Fibroblast of lung (primary cell): ENCODE data around the gene ST6GALNAC4. TPM values are rescaled to one million over a fixed set of nuclear protein-coding genes. Genes with fewer than 3 reads are reported as not detected.

Source experiments
- DNase-seq, 2 donors: peaks; one replicate each; pipeline versions ENCODE4 v3.0.0 to v3.0.0-alpha.2; 2010; ENCODE audit warnings: low read depth in 2 of 2
- H2AFZ ChIP-seq: 2 replicates; pipeline ENCODE4 v1.5.1; 2012; ENCODE audit warnings: low read length, control low read depth, inconsistent platforms
- H3K27ac ChIP-seq: 2 replicates; pipeline ENCODE4 v1.5.1; 2011; ENCODE audit warnings: low read length, control low read depth; ENCODE audit not compliant: insufficient read depth
- H3K27me3 ChIP-seq: 2 replicates; pipeline ENCODE4 v1.5.1; 2011; ENCODE audit warnings: mild to moderate bottlenecking, low read length; ENCODE audit not compliant: control insufficient read depth, insufficient read depth
- H3K36me3 ChIP-seq: 2 replicates; pipeline ENCODE4 v1.5.1; 2011; ENCODE audit warnings: low read length; ENCODE audit not compliant: control insufficient read depth, insufficient read depth
- H3K4me1 ChIP-seq: 2 replicates; pipeline ENCODE4 v1.5.1; 2011; ENCODE audit warnings: low read length; ENCODE audit not compliant: control insufficient read depth, insufficient read depth; ENCODE audit errors: extremely low read depth
- H3K4me2 ChIP-seq: 2 replicates; pipeline ENCODE4 v1.5.1; 2011; ENCODE audit warnings: low read length, control low read depth; ENCODE audit not compliant: insufficient read depth; ENCODE audit errors: extremely low read depth
- H3K4me3 ChIP-seq, 4 experiments: fragments of 200-600 bp in 1 of 4; sonication (generic) in 1 of 4; replicated peaks in 1 of 4; 2 replicates each; pipeline ENCODE4 v1.5.1; 2011 to 2016; ENCODE audit warnings: low read length in 4 of 4, low read depth in 3 of 4, mild to moderate bottlenecking in 3 of 4, control low read depth in 2 of 4, inconsistent platforms in 1 of 4, mixed read lengths in 1 of 4; ENCODE audit not compliant: insufficient read depth in 1 of 4; ENCODE audit errors: control extremely low read depth in 1 of 4
- H3K79me2 ChIP-seq: 2 replicates; pipeline ENCODE4 v1.5.1; 2012; ENCODE audit warnings: mild to moderate bottlenecking, low read length, inconsistent platforms; ENCODE audit not compliant: control insufficient read depth, insufficient read depth
- H3K9ac ChIP-seq: 2 replicates; pipeline ENCODE4 v1.5.1; 2011; ENCODE audit warnings: mild to moderate bottlenecking, low read length, control low read depth; ENCODE audit not compliant: insufficient read depth
- H3K9me3 ChIP-seq: 2 replicates; pipeline ENCODE4 v1.5.1; 2012; ENCODE audit warnings: low read depth, low read length; ENCODE audit not compliant: control insufficient read depth, insufficient read depth
- H4K20me1 ChIP-seq: 2 replicates; pipeline ENCODE4 v1.5.1; 2011; ENCODE audit warnings: low read length; ENCODE audit not compliant: control insufficient read depth, insufficient read depth; ENCODE audit errors: extremely low read depth
- CTCF ChIP-seq, 2 donors: IDR thresholded peaks in 1 of 2; conservative IDR thresholded peaks in 1 of 2; 1 replicate in 1 of 2; 2 replicates in 1 of 2; pipeline ENCODE4 v1.5.1; 2011 to 2012; ENCODE audit warnings: low read length in 2 of 2, control low read depth in 1 of 2, inconsistent platforms in 1 of 2, low read depth in 1 of 2, mild to moderate bottlenecking in 1 of 2
- EZH2 ChIP-seq: IDR thresholded peaks from 2 replicates; pipeline ENCODE4 v1.5.1; 2012; ENCODE audit warnings: low read length, control low read depth, mild to moderate bottlenecking; ENCODE audit errors: missing control alignments
- polyA plus RNA-seq, 2 donors: library from polyadenylated mRNA; depleted of rRNA in 1 of 2; stranded (reverse) in 1 of 2; unstranded in 1 of 2; fragments of >200 nt; gene quantifications; 2 replicates each; pipeline ENCODE4 v1.2.1, GENCODE V29; 2011 to 2012; ENCODE audit warnings: missing spikeins in 1 of 2
- total RNA-seq: library from RNA; depleted of rRNA; stranded (reverse); fragments of >200 nt; gene quantifications from 2 replicates; pipeline ENCODE4 v1.2.1, GENCODE V29; 2014

Gene ST6GALNAC4
- total and polyA plus RNA-seq, 2 donors (not counting 1 experiment from before 2014, with no cell fraction given): 16.4 to 28.1 TPM

- TF ChIP-seq CTCF (conservative IDR thresholded peaks at IDR 0.05 in 1 of 2, IDR thresholded peaks at IDR 0.05 in 1 of 2; ENCODE audit: low read depth in 1 of 2, low read length in 2 of 2) (no peak), EZH2 (no peak)
- Histone ChIP-seq H4K20me1 (no peaks in the 10 kb centered on the region), H2AFZ (no peak overlapping the region), H3K9me3 (no peaks in the 10 kb centered on the region), H3K4me3 (no peak overlapping the region), H3K4me1 (peaks cover 27% of the 10 kb centered on the region), H3K9ac (no peak overlapping the region), H3K4me2 (no peak overlapping the region), H3K27me3 (no peaks in the 10 kb centered on the region), H3K79me2 (no peaks in the 10 kb centered on the region), H3K36me3 (no peaks in the 10 kb centered on the region), H3K27ac (no peak overlapping the region)
- DNase-seq: no peak
These were observed 11.3 kb upstream of the ST6GALNAC4 start for GRCh38 chr9:127927988-127928675.

GRCh38 chr9:127927201-127927987, 10.6 kb upstream of the ST6GALNAC4 start:
- Histone ChIP-seq H3K4me3 (peak overlapping the region in 2 of 4 experiments; percentile 19 to 27), H3K36me3 (no peaks in the 10 kb centered on the region), H3K27me3 (no peaks in the 10 kb centered on the region), H3K4me1 (peaks cover 23% of the 10 kb centered on the region), H3K27ac (no peak overlapping the region), H3K9me3 (no peaks in the 10 kb centered on the region), H3K4me2 (peak overlapping the region; percentile 49), H2AFZ (peak overlapping the region; percentile 42), H3K79me2 (no peaks in the 10 kb centered on the region), H4K20me1 (no peaks in the 10 kb centered on the region), H3K9ac (no peak overlapping the region)
- no peak for TF ChIP-seq CTCF (conservative IDR thresholded peaks at IDR 0.05 in 1 of 2, IDR thresholded peaks at IDR 0.05 in 1 of 2; ENCODE audit: low read depth in 1 of 2, low read length in 2 of 2)
- TF ChIP-seq EZH2: no peak
- DNase-seq: no peak

- Histone ChIP-seq H3K27ac (no peak overlapping the region), H3K4me3 (peak overlapping the region in 2 of 4 experiments; percentile 19 to 27), H3K4me2 (peak overlapping the region; percentile 49), H3K4me1 (peaks cover 25% of the 10 kb centered on the region), H2AFZ (peak overlapping the region; percentile 42), H3K9ac (no peak overlapping the region), H3K79me2 (no peaks in the 10 kb centered on the region), H3K36me3 (no peaks in the 10 kb centered on the region), H3K27me3 (no peaks in the 10 kb centered on the region), H4K20me1 (no peaks in the 10 kb centered on the region), H3K9me3 (no peaks in the 10 kb centered on the region)
- DNase-seq: no peak
- TF ChIP-seq CTCF (conservative IDR thresholded peaks at IDR 0.05 in 1 of 2, IDR thresholded peaks at IDR 0.05 in 1 of 2; ENCODE audit: low read depth in 1 of 2, low read length in 2 of 2) (no peak), EZH2 (no peak)
These were observed 10.0 kb upstream of the ST6GALNAC4 start for GRCh38 chr9:127926906-127927200.
